Bronchial epithelial cell (primary cell): Measurements from ENCODE around the gene ASIC2. TPM values are rescaled to one million over a fixed set of nuclear protein-coding genes. Genes with fewer than 3 reads are reported as not detected.
"Not testable (repeated sequence)": the region's sequence is repeated elsewhere in the genome, so short reads cannot be mapped to it uniquely, and the experiment has no call there.

ENCODE experiments used
- DNase-seq: peaks from one replicate; pipeline ENCODE4 v3.0.0-alpha.2; 2010; ENCODE audit warnings: low read depth
- FAIRE-seq: peaks from 2 replicates; lab custom pipeline; 2011; peaks lifted over from hg19 to GRCh38; lab: Jason Lieb, UNC
- H3K27me3 ChIP-seq: 2 replicates; pipeline ENCODE4 v1.5.1; 2011; ENCODE audit warnings: low read length; ENCODE audit not compliant: control insufficient read depth, insufficient read depth
- H3K36me3 ChIP-seq: 2 replicates; pipeline ENCODE4 v1.5.1; 2011; ENCODE audit warnings: low read length; ENCODE audit not compliant: control insufficient read depth, insufficient read depth
- H3K4me3 ChIP-seq: 2 replicates; pipeline ENCODE4 v1.5.1; 2011; ENCODE audit warnings: mild to moderate bottlenecking, low read depth, low read length, control low read depth
- CTCF ChIP-seq: IDR thresholded peaks from 2 replicates; pipeline ENCODE4 v1.5.1; 2011; ENCODE audit warnings: mild to moderate bottlenecking, moderate library complexity, low read length, control low read depth, inconsistent platforms; ENCODE audit not compliant: insufficient read depth, severe bottlenecking
- total RNA-seq: library from RNA; depleted of rRNA; stranded (reverse); fragments of >200 nt; gene quantifications from 2 replicates; pipeline ENCODE4 v1.2.1, GENCODE V29; 2014

The ASIC2 gene
- total RNA-seq, 1 donor from 2014 or later: not detected

- Histone ChIP-seq H3K36me3 (no peaks in the 10 kb centered on the region), H3K4me3 (no peak overlapping the region), H3K27me3 (peaks cover 2% of the 10 kb centered on the region)
- FAIRE-seq (no peak), DNase-seq (peak; percentile 41)
- no peak for TF ChIP-seq CTCF
Measured at GRCh38 chr17:32993977-32994376, 299.1 kb downstream of the ASIC2 start.

- no peak for TF ChIP-seq CTCF
- FAIRE-seq (no peak), DNase-seq (no peak)
- no peak overlapping the region for H3K4me3 ChIP-seq
- H3K36me3 ChIP-seq: no peaks in the 10 kb centered on the region
- peaks cover 2% of the 10 kb centered on the region for H3K27me3 ChIP-seq
Measured at GRCh38 chr17:32992321-32993033, 300.6 kb downstream of the ASIC2 start.

- DNase-seq (no peak), FAIRE-seq (no peak)
- Histone ChIP-seq H3K36me3 (no peaks in the 10 kb centered on the region), H3K4me3 (no peak overlapping the region), H3K27me3 (no peaks in the 10 kb centered on the region)
- no peak for TF ChIP-seq CTCF
Measured at GRCh38 chr17:32988481-32989101, 304.5 kb downstream of the ASIC2 start.

- DNase-seq, H3K36me3 ChIP-seq, H3K4me3 ChIP-seq, H3K27me3 ChIP-seq, FAIRE-seq: not testable (repeated sequence)
Measured at GRCh38 chr17:32987868-32988267, 305.2 kb downstream of the ASIC2 start.

- H3K4me3 ChIP-seq, DNase-seq, FAIRE-seq, H3K36me3 ChIP-seq, H3K27me3 ChIP-seq: not testable (repeated sequence)
Measured at GRCh38 chr17:32987453-32987805, 305.7 kb downstream of the ASIC2 start.

GRCh38 chr17:32985050-32985756, 307.9 kb downstream of the ASIC2 start:
- Histone ChIP-seq H3K27me3 (no peaks in the 10 kb centered on the region), H3K4me3 (no peak overlapping the region), H3K36me3 (no peaks in the 10 kb centered on the region)
- no peak for TF ChIP-seq CTCF
- no peak for FAIRE-seq
- DNase-seq: no peak

- H3K27me3 ChIP-seq, FAIRE-seq, H3K36me3 ChIP-seq, DNase-seq, H3K4me3 ChIP-seq: not testable (repeated sequence)
Measured at GRCh38 chr17:32981611-32982010, 311.5 kb downstream of the ASIC2 start.
